COLO829 (cell line): ENCODE measurements around the gene FBXO8.
A peak's percentile ranks its signal among the peaks of the same experiment; 100 is the strongest.
"Not testable (repeated sequence)": the region's sequence is repeated elsewhere in the genome, so short reads cannot be mapped to it uniquely, and the experiment has no call there.

Experiments used
- DNase-seq: peaks from one replicate; pipeline ENCODE4 v3.0.0; 2012; ENCODE audit warnings: low spot score

FBXO8 gene

GRCh38 chr4:174283507-174284471 is at the start of gene FBXO8, which contains the start of gene CEP44:
FBXO8 (minus strand) TSS chr4:174283667; CDS start chr4:174263092, 20,575 bp downstream.
CEP44 (plus strand) TSS chr4:174283911; CDS start chr4:174299122, 15,211 bp downstream.
- DNase-seq: peak; percentile 74

- DNase-seq: no peak
Measured at GRCh38 chr4:174332741-174333493, 49.5 kb upstream of the FBXO8 start.

- no peak for DNase-seq
Measured at GRCh38 chr4:174324725-174325124, 41.3 kb upstream of the FBXO8 start.

- no peak for DNase-seq
Measured at GRCh38 chr4:174324236-174324635, 40.8 kb upstream of the FBXO8 start.

- DNase-seq: no peak
Measured at GRCh38 chr4:174320494-174321199, 37.2 kb upstream of the FBXO8 start.

GRCh38 chr4:174318829-174319764 is 35.6 kb upstream of the FBXO8 start:
- peak; percentile 42 for DNase-seq

- no peak for DNase-seq
Measured at GRCh38 chr4:174317531-174317930, 34.1 kb upstream of the FBXO8 start.

GRCh38 chr4:174316954-174317353 is 33.5 kb upstream of the FBXO8 start:
- no peak for DNase-seq

- DNase-seq: no peak
Measured at GRCh38 chr4:174316546-174316945, 33.1 kb upstream of the FBXO8 start.

- peak; percentile 56 for DNase-seq
Measured at GRCh38 chr4:174314770-174315169, 31.3 kb upstream of the FBXO8 start.

GRCh38 chr4:174314274-174314673 is 30.8 kb upstream of the FBXO8 start:
- DNase-seq: no peak

- no peak for DNase-seq
Measured at GRCh38 chr4:174312993-174313392, 29.5 kb upstream of the FBXO8 start.

GRCh38 chr4:174307694-174308093 is 24.2 kb upstream of the FBXO8 start:
- no peak for DNase-seq

GRCh38 chr4:174305961-174306360 is 22.5 kb upstream of the FBXO8 start:
- no peak for DNase-seq

- no peak for DNase-seq
Measured at GRCh38 chr4:174304664-174305063, 21.2 kb upstream of the FBXO8 start.

- DNase-seq: no peak
Measured at GRCh38 chr4:174303687-174304086, 20.2 kb upstream of the FBXO8 start.

- not testable (repeated sequence) for DNase-seq
Measured at GRCh38 chr4:174295142-174295541, 11.7 kb upstream of the FBXO8 start.

GRCh38 chr4:174294641-174295040 is 11.2 kb upstream of the FBXO8 start:
- DNase-seq: not testable (repeated sequence)

GRCh38 chr4:174292473-174292872 is 9.0 kb upstream of the FBXO8 start:
- DNase-seq: no peak

GRCh38 chr4:174286870-174287269 is 3.4 kb upstream of the FBXO8 start:
- DNase-seq: no peak

GRCh38 chr4:174284487-174284886 is 1.0 kb upstream of the FBXO8 start:
- no peak for DNase-seq
